ENCODE data around the gene ZNF215. TPM values are rescaled to one million over a fixed set of nuclear protein-coding genes. Genes with fewer than 3 reads are reported as not detected.

Gene ZNF215
- polyA plus RNA-seq, 2 of the 4 experiments (the other 2 are of a cell fraction), result 1.0 to 2.0 TPM

Other genes with a start within 250 kb of the ZNF215 start
- gene MRPL17, start 243.1 kb upstream of the ZNF215 start, polyA plus RNA-seq (2011; rRNA removed), result 96.8 and 107 TPM in 2 replicates
- gene MRPL17, start 243.1 kb upstream of the ZNF215 start, polyA plus RNA-seq (2017; fragmentation: RNase III; extraction: RNeasy Plus Mini Kit Qiagen cat#74134 plus additional on column Dnase treatment), result 127 to 132 TPM (median 128 TPM) in 3 replicates
- 0.04 and 0.17 TPM in 2 replicates for gene OR2AG2, start 154.4 kb upstream of the ZNF215 start, polyA plus RNA-seq (2011; rRNA removed)
- gene OR2AG2, start 154.4 kb upstream of the ZNF215 start, polyA plus RNA-seq (2017; fragmentation: RNase III; extraction: RNeasy Plus Mini Kit Qiagen cat#74134 plus additional on column Dnase treatment), result 0.03 to 0.05 TPM in 2 of 3 replicates, not detected in the other
- not detected in 2 replicates for gene OR2AG1, start 143.4 kb upstream of the ZNF215 start, polyA plus RNA-seq (2011; rRNA removed)
- not detected in 3 replicates for gene OR2AG1, start 143.4 kb upstream of the ZNF215 start, polyA plus RNA-seq (2017; fragmentation: RNase III; extraction: RNeasy Plus Mini Kit Qiagen cat#74134 plus additional on column Dnase treatment)
- gene OR6A2, start 126.7 kb upstream of the ZNF215 start, polyA plus RNA-seq (2011; rRNA removed), result 0.01 TPM in 2 replicates
- gene OR6A2, start 126.7 kb upstream of the ZNF215 start, polyA plus RNA-seq (2017; fragmentation: RNase III; extraction: RNeasy Plus Mini Kit Qiagen cat#74134 plus additional on column Dnase treatment), result not detected in 3 replicates
- not detected in 2 replicates for gene OR10A5, start 80.7 kb upstream of the ZNF215 start, polyA plus RNA-seq (2011; rRNA removed)
- not detected in 3 replicates for gene OR10A5, start 80.7 kb upstream of the ZNF215 start, polyA plus RNA-seq (2017; fragmentation: RNase III; extraction: RNeasy Plus Mini Kit Qiagen cat#74134 plus additional on column Dnase treatment)
- not detected in 2 replicates for gene OR10A2, start 63.4 kb upstream of the ZNF215 start, polyA plus RNA-seq (2011; rRNA removed)
- not detected in 3 replicates for gene OR10A2, start 63.4 kb upstream of the ZNF215 start, polyA plus RNA-seq (2017; fragmentation: RNase III; extraction: RNeasy Plus Mini Kit Qiagen cat#74134 plus additional on column Dnase treatment)
- not detected in 2 replicates for gene OR10A4, start 49.8 kb upstream of the ZNF215 start, polyA plus RNA-seq (2011; rRNA removed)
- gene OR10A4, start 49.8 kb upstream of the ZNF215 start, polyA plus RNA-seq (2017; fragmentation: RNase III; extraction: RNeasy Plus Mini Kit Qiagen cat#74134 plus additional on column Dnase treatment), result not detected in 3 replicates
- not detected in 2 replicates for gene OR2D2, start 33.9 kb upstream of the ZNF215 start, polyA plus RNA-seq (2011; rRNA removed)
- not detected in 3 replicates for gene OR2D2, start 33.9 kb upstream of the ZNF215 start, polyA plus RNA-seq (2017; fragmentation: RNase III; extraction: RNeasy Plus Mini Kit Qiagen cat#74134 plus additional on column Dnase treatment)
- gene OR2D3, start 5.4 kb upstream of the ZNF215 start, polyA plus RNA-seq (2011; rRNA removed), result not detected in 2 replicates
- gene OR2D3, start 5.4 kb upstream of the ZNF215 start, polyA plus RNA-seq (2017; fragmentation: RNase III; extraction: RNeasy Plus Mini Kit Qiagen cat#74134 plus additional on column Dnase treatment), result not detected in 3 replicates
- gene ZNF214, start 93.9 kb downstream of the ZNF215 start, polyA plus RNA-seq (2011; rRNA removed), result 1.3 and 2.1 TPM in 2 replicates
- gene ZNF214, start 93.9 kb downstream of the ZNF215 start, polyA plus RNA-seq (2017; fragmentation: RNase III; extraction: RNeasy Plus Mini Kit Qiagen cat#74134 plus additional on column Dnase treatment), result 0.70 to 1.4 TPM (median 0.70 TPM) in 3 replicates
- 0.04 TPM in 1 of 2 replicates, not detected in the other for gene NLRP14, start 94.1 kb downstream of the ZNF215 start, polyA plus RNA-seq (2011; rRNA removed)
- not detected in 3 replicates for gene NLRP14, start 94.1 kb downstream of the ZNF215 start, polyA plus RNA-seq (2017; fragmentation: RNase III; extraction: RNeasy Plus Mini Kit Qiagen cat#74134 plus additional on column Dnase treatment)
- not detected in 2 replicates for gene RBMXL2, start 162.6 kb downstream of the ZNF215 start, polyA plus RNA-seq (2011; rRNA removed)
- not detected in 3 replicates for gene RBMXL2, start 162.6 kb downstream of the ZNF215 start, polyA plus RNA-seq (2017; fragmentation: RNase III; extraction: RNeasy Plus Mini Kit Qiagen cat#74134 plus additional on column Dnase treatment)

Measured in A549 (cell line).